Measurements from ENCODE around the gene CACNA2D1.

The CACNA2D1 gene

GRCh38 chr7:82416402-82416801 is 27.2 kb downstream of the CACNA2D1 start:
- Mint-ChIP-seq H3K9me3 (peaks cover 6% of the 10 kb centered on the region), H3K27me3 (no peaks in the 10 kb centered on the region), H3K4me3 (no peak overlapping the region), H3K36me3 (no peaks in the 10 kb centered on the region), H3K27ac (no peak overlapping the region), H3K4me1 (no peaks in the 10 kb centered on the region)
- ATAC-seq = no peak

- Mint-ChIP-seq H3K27ac (no peak overlapping the region), H3K27me3 (no peaks in the 10 kb centered on the region), H3K4me3 (no peak overlapping the region), H3K4me1 (no peaks in the 10 kb centered on the region), H3K36me3 (no peaks in the 10 kb centered on the region), H3K9me3 (peaks cover 6% of the 10 kb centered on the region)
- no peak for ATAC-seq
Measured at GRCh38 chr7:82414389-82414788, 29.2 kb downstream of the CACNA2D1 start.

GRCh38 chr7:82413237-82413636 is 30.3 kb downstream of the CACNA2D1 start:
- Mint-ChIP-seq H3K4me3 (no peak overlapping the region), H3K9me3 (peaks cover 8% of the 10 kb centered on the region), H3K4me1 (no peaks in the 10 kb centered on the region), H3K27me3 (no peaks in the 10 kb centered on the region), H3K36me3 (no peaks in the 10 kb centered on the region), H3K27ac (no peak overlapping the region)
- ATAC-seq = no peak

- peaks cover 5% of the 10 kb centered on the region for H3K9me3 Mint-ChIP-seq
- no peaks in the 10 kb centered on the region for H3K27me3 Mint-ChIP-seq
- no peaks in the 10 kb centered on the region for H3K4me1 Mint-ChIP-seq
- no peak for ATAC-seq
- H3K4me3 Mint-ChIP-seq = no peak overlapping the region
- no peak overlapping the region for H3K27ac Mint-ChIP-seq
- H3K36me3 Mint-ChIP-seq = no peaks in the 10 kb centered on the region
Measured at GRCh38 chr7:82411732-82412131, 31.8 kb downstream of the CACNA2D1 start.

GRCh38 chr7:82410461-82410860 is 33.1 kb downstream of the CACNA2D1 start:
- H3K27ac Mint-ChIP-seq = no peak overlapping the region
- H3K27me3 Mint-ChIP-seq = no peaks in the 10 kb centered on the region
- no peaks in the 10 kb centered on the region for H3K36me3 Mint-ChIP-seq
- ATAC-seq = no peak
- H3K9me3 Mint-ChIP-seq = peaks cover 5% of the 10 kb centered on the region
- H3K4me3 Mint-ChIP-seq = no peak overlapping the region
- no peaks in the 10 kb centered on the region for H3K4me1 Mint-ChIP-seq

GRCh38 chr7:82406937-82407336 is 36.6 kb downstream of the CACNA2D1 start:
- H3K27me3 Mint-ChIP-seq = no peaks in the 10 kb centered on the region
- no peak overlapping the region for H3K4me3 Mint-ChIP-seq
- no peaks in the 10 kb centered on the region for H3K4me1 Mint-ChIP-seq
- no peak overlapping the region for H3K27ac Mint-ChIP-seq
- ATAC-seq = no peak
- H3K36me3 Mint-ChIP-seq = no peaks in the 10 kb centered on the region
- H3K9me3 Mint-ChIP-seq = peaks cover 6% of the 10 kb centered on the region

GRCh38 chr7:82405301-82405700 is 38.3 kb downstream of the CACNA2D1 start:
- Mint-ChIP-seq H3K4me3 (no peak overlapping the region), H3K27me3 (no peaks in the 10 kb centered on the region), H3K36me3 (no peaks in the 10 kb centered on the region), H3K9me3 (peaks cover 7% of the 10 kb centered on the region), H3K27ac (no peak overlapping the region), H3K4me1 (no peaks in the 10 kb centered on the region)
- no peak for ATAC-seq

GRCh38 chr7:82404652-82405051 is 38.9 kb downstream of the CACNA2D1 start:
- no peak overlapping the region for H3K27ac Mint-ChIP-seq
- no peaks in the 10 kb centered on the region for H3K4me1 Mint-ChIP-seq
- ATAC-seq = no peak
- no peaks in the 10 kb centered on the region for H3K36me3 Mint-ChIP-seq
- H3K4me3 Mint-ChIP-seq = no peak overlapping the region
- no peaks in the 10 kb centered on the region for H3K27me3 Mint-ChIP-seq
- peaks cover 8% of the 10 kb centered on the region for H3K9me3 Mint-ChIP-seq

GRCh38 chr7:82404094-82404493 is 39.5 kb downstream of the CACNA2D1 start:
- Mint-ChIP-seq H3K4me3 (no peak overlapping the region), H3K9me3 (peaks cover 10% of the 10 kb centered on the region), H3K4me1 (no peaks in the 10 kb centered on the region), H3K27me3 (no peaks in the 10 kb centered on the region), H3K27ac (no peak overlapping the region), H3K36me3 (no peaks in the 10 kb centered on the region)
- ATAC-seq = no peak

GRCh38 chr7:82397879-82398524 is 45.6 kb downstream of the CACNA2D1 start:
- H3K4me1 Mint-ChIP-seq = no peaks in the 10 kb centered on the region
- H3K9me3 Mint-ChIP-seq = peaks cover 10% of the 10 kb centered on the region
- ATAC-seq = no peak
- H3K4me3 Mint-ChIP-seq = no peak overlapping the region
- no peaks in the 10 kb centered on the region for H3K36me3 Mint-ChIP-seq
- no peak overlapping the region for H3K27ac Mint-ChIP-seq
- H3K27me3 Mint-ChIP-seq = no peaks in the 10 kb centered on the region

GRCh38 chr7:82396343-82396742 is 47.2 kb downstream of the CACNA2D1 start:
- H3K9me3 Mint-ChIP-seq = peaks cover 6% of the 10 kb centered on the region
- H3K4me1 Mint-ChIP-seq = no peaks in the 10 kb centered on the region
- ATAC-seq = no peak
- H3K4me3 Mint-ChIP-seq = no peak overlapping the region
- H3K27me3 Mint-ChIP-seq = no peaks in the 10 kb centered on the region
- no peak overlapping the region for H3K27ac Mint-ChIP-seq
- no peaks in the 10 kb centered on the region for H3K36me3 Mint-ChIP-seq

GRCh38 chr7:82395147-82395546 is 48.4 kb downstream of the CACNA2D1 start:
- Mint-ChIP-seq H3K4me1 (no peaks in the 10 kb centered on the region), H3K27ac (no peak overlapping the region), H3K4me3 (no peak overlapping the region), H3K9me3 (peaks cover 6% of the 10 kb centered on the region), H3K27me3 (no peaks in the 10 kb centered on the region), H3K36me3 (no peaks in the 10 kb centered on the region)
- no peak for ATAC-seq

GRCh38 chr7:82393840-82394220 is 49.7 kb downstream of the CACNA2D1 start:
- Mint-ChIP-seq H3K27ac (no peak overlapping the region), H3K9me3 (peaks cover 2% of the 10 kb centered on the region), H3K4me3 (no peak overlapping the region), H3K4me1 (no peaks in the 10 kb centered on the region), H3K36me3 (no peaks in the 10 kb centered on the region), H3K27me3 (no peaks in the 10 kb centered on the region)
- ATAC-seq = no peak

GRCh38 chr7:82393076-82393839 is 50.3 kb downstream of the CACNA2D1 start:
- no peaks in the 10 kb centered on the region for H3K9me3 Mint-ChIP-seq
- ATAC-seq = no peak
- H3K4me3 Mint-ChIP-seq = no peak overlapping the region
- H3K27me3 Mint-ChIP-seq = no peaks in the 10 kb centered on the region
- no peaks in the 10 kb centered on the region for H3K4me1 Mint-ChIP-seq
- H3K36me3 Mint-ChIP-seq = no peaks in the 10 kb centered on the region
- no peak overlapping the region for H3K27ac Mint-ChIP-seq

GRCh38 chr7:82390936-82391335 is 52.6 kb downstream of the CACNA2D1 start:
- Mint-ChIP-seq H3K9me3 (no peaks in the 10 kb centered on the region), H3K36me3 (no peaks in the 10 kb centered on the region), H3K4me1 (no peaks in the 10 kb centered on the region), H3K4me3 (no peak overlapping the region), H3K27me3 (no peaks in the 10 kb centered on the region), H3K27ac (no peak overlapping the region)
- no peak for ATAC-seq

- Mint-ChIP-seq H3K4me1 (no peaks in the 10 kb centered on the region), H3K9me3 (no peaks in the 10 kb centered on the region), H3K36me3 (no peaks in the 10 kb centered on the region), H3K4me3 (no peak overlapping the region), H3K27ac (no peak overlapping the region), H3K27me3 (no peaks in the 10 kb centered on the region)
- ATAC-seq = no peak
Measured at GRCh38 chr7:82389876-82390275, 53.7 kb downstream of the CACNA2D1 start.

All from stimulated activated memory B cell treated with anti-CD40 and anti-IgM and Interleukin-4, amounts not matched to agents 10 μg/mL and 1 μg/mL and 100 μg/mL, for 72 hours (primary cell).